CD8-positive, alpha-beta memory T cell (primary cell): Measurements from ENCODE around the gene STUM. TPM values are rescaled to one million over a fixed set of nuclear protein-coding genes. Genes with fewer than 3 reads are reported as not detected.
A peak's percentile ranks its signal among the peaks of the same experiment; 100 is the strongest.

Experiments
- CTCF ChIA-PET: fragments of 350-600 bp; sonication (Branson Sonifier 250); formaldehyde crosslinking; loops from one replicate; lab custom pipeline; 2021; ENCODE audit warnings: antibody characterized with exemption; lab: Charles Lee
- POLR2A ChIA-PET: fragments of 350-600 bp; sonication (Branson Sonifier 250); formaldehyde crosslinking; loops from one replicate; lab custom pipeline; 2021; ENCODE audit warnings: antibody characterized with exemption; lab: Charles Lee
- DNase-seq, 5 donors: peaks; one replicate each; pipeline versions ENCODE4 v3.0.0 to v3.0.0-alpha.2; 2020 to 2022; ENCODE audit warnings: mixed read lengths in 1 of 5
- H3K27ac ChIP-seq: one replicate; pipeline ENCODE4 v1.7.0; 2013; ENCODE audit warnings: low read depth, mild to moderate bottlenecking, low read length, moderate library complexity
- H3K27me3 ChIP-seq: 2 replicates; pipeline ENCODE4 v1.7.0; 2013; ENCODE audit warnings: low read length, mild to moderate bottlenecking; ENCODE audit not compliant: insufficient read depth, poor library complexity, severe bottlenecking
- H3K36me3 ChIP-seq: 2 replicates; pipeline ENCODE4 v1.7.0; 2013; ENCODE audit warnings: mild to moderate bottlenecking, low read length, moderate library complexity; ENCODE audit not compliant: insufficient read depth
- H3K4me1 ChIP-seq: 2 replicates; pipeline ENCODE4 v1.7.0; 2013; ENCODE audit warnings: mild to moderate bottlenecking, low read length, moderate library complexity; ENCODE audit not compliant: insufficient read depth
- H3K4me3 ChIP-seq: 2 replicates; pipeline ENCODE4 v1.7.0; 2013; ENCODE audit warnings: mild to moderate bottlenecking, low read length
- H3K9me3 ChIP-seq: 2 replicates; pipeline ENCODE4 v1.7.0; 2013; ENCODE audit warnings: mild to moderate bottlenecking, low read length
- H3K27ac Mint-ChIP-seq, 8 donors: one replicate each; pipeline ENCODE4 v1.8.0; 2020 to 2021; ENCODE audit warnings: mixed read lengths in 8 of 8, mild to moderate bottlenecking in 6 of 8, inconsistent platforms in 3 of 8, moderate library complexity in 3 of 8
- H3K27me3 Mint-ChIP-seq, 2 donors: one replicate each; pipeline ENCODE4 v1.8.0; 2020 to 2021; ENCODE audit warnings: mixed read lengths in 2 of 2, mild to moderate bottlenecking in 1 of 2, moderate library complexity in 1 of 2
- H3K36me3 Mint-ChIP-seq, 3 donors: one replicate each; pipeline ENCODE4 v1.8.0; 2020 to 2021; ENCODE audit warnings: mixed read lengths in 3 of 3, inconsistent platforms in 1 of 3, mild to moderate bottlenecking in 1 of 3
- H3K4me1 Mint-ChIP-seq, 3 donors: one replicate each; pipeline ENCODE4 v1.8.0; 2020 to 2021; ENCODE audit warnings: mixed read lengths in 3 of 3, inconsistent platforms in 1 of 3, mild to moderate bottlenecking in 1 of 3
- H3K4me3 Mint-ChIP-seq, 7 donors: one replicate each; pipeline ENCODE4 v1.8.0; 2020 to 2021; ENCODE audit warnings: mixed read lengths in 7 of 7, mild to moderate bottlenecking in 6 of 7, moderate library complexity in 4 of 7, inconsistent platforms in 2 of 7
- H3K9me3 Mint-ChIP-seq, 5 donors: one replicate each; pipeline ENCODE4 v1.8.0; 2020 to 2022; ENCODE audit warnings: mixed read lengths in 5 of 5, mild to moderate bottlenecking in 3 of 5, moderate library complexity in 2 of 5, inconsistent platforms in 1 of 5
- polyA plus RNA-seq: library from polyadenylated mRNA; unstranded; fragments of 300-500 nt; fragmentation: Illumina TruSeq; gene quantifications from one replicate; pipeline ENCODE4 v1.2.3, GENCODE V29; 2021
- total RNA-seq, 2 experiments: library from RNA; stranded (reverse); gene quantifications; one replicate each; pipeline ENCODE4 v1.2.3, GENCODE V29; 2021

The STUM gene
- total and polyA plus RNA-seq, 3 experiments from 2014 or later: 0.13 TPM; not detected in 2

- Mint-ChIP-seq H3K27ac (peak overlapping the region; percentile 3 to 90 (median 75)), H3K36me3 (peaks cover 4 to 89% (median 9%) of the 10 kb centered on the region in 3 donors), H3K4me3 (peak overlapping the region in 4 of 7 donors; percentile 0 to 60 (median 32)), H3K27me3 (no peaks in the 10 kb centered on the region), H3K9me3 (no peaks in the 10 kb centered on the region), H3K4me1 (peaks cover 42 to 61% (median 50%) of the 10 kb centered on the region in 3 donors)
- CTCF ChIA-PET: interaction anchor here (0.6 to 5.5 kb wide), 27 partner anchors 9 to 217 kb away, joined by 3 to 49 read pairs (median 4); no protein-coding TSS in a partner anchor
- POLR2A ChIA-PET: interaction anchor here (0.6 to 1.5 kb wide), 2 partner anchors 105 to 194 kb away, joined by 4 read pairs; partner anchors contain the start of gene ITPKB
- DNase-seq: peak; percentile 73 to 89 (median 79)
- H3K4me3 ChIP-seq: no peak overlapping the region
- H3K9me3 ChIP-seq: no peaks in the 10 kb centered on the region
- H3K36me3 ChIP-seq: peaks cover 31% of the 10 kb centered on the region
- H3K4me1 ChIP-seq: peaks cover 48% of the 10 kb centered on the region
- H3K27ac ChIP-seq: no peak overlapping the region
- no peaks in the 10 kb centered on the region for H3K27me3 ChIP-seq
These were observed 85.6 kb downstream of the STUM start for GRCh38 chr1:226634166-226634588.

DNA sequence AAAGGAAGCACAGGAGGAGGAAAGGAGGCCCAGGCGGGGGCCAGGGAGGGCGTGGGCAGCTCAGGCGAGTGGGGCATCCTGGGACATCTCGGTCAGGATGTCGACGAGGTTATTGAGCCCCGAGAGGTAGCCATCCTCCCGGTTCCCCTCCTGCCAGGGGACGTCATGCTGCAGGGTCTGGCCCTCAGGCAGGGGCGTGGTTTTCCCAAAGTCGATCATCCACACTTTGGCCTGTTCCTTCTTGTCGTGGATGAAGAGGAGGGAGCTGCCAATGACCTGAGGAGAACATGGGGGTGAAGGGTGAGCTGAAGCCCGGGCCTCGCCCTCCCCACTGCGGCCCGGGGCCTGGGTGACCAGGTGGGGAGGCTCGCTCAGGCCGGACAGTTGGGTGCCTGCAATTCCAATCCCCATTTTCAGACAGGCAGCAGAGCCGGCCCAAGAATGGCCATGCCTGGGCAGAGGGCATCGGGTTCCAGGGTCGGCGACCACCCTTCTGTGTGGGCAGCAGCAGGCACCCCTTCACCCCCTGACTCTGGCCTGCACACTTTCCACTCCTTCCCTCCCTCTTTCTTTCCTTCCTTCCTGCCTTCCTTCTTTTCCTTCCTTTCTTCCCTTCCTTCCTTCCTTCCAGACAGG lies 86.2 kb downstream of the STUM start:
- peaks cover 42 to 61% (median 50%) of the 10 kb centered on the region in 3 donors for H3K4me1 Mint-ChIP-seq
- no peaks in the 10 kb centered on the region for H3K27me3 ChIP-seq
- H3K4me1 ChIP-seq: peaks cover 48% of the 10 kb centered on the region
- H3K36me3 ChIP-seq: peaks cover 31% of the 10 kb centered on the region
- H3K27ac ChIP-seq: no peak overlapping the region
- H3K9me3 ChIP-seq: no peaks in the 10 kb centered on the region
- peak in 1 of 5 donors; percentile 48 for DNase-seq
- peak overlapping the region in 7 of 8 donors; percentile 80 to 95 (median 91) for H3K27ac Mint-ChIP-seq
- no peaks in the 10 kb centered on the region for H3K9me3 Mint-ChIP-seq
- H3K4me3 ChIP-seq: peak overlapping the region; percentile 8
- peaks cover 4 to 90% (median 9%) of the 10 kb centered on the region in 3 donors for H3K36me3 Mint-ChIP-seq
- no peaks in the 10 kb centered on the region for H3K27me3 Mint-ChIP-seq
- POLR2A ChIA-PET: interaction anchor here (1.5 kb wide), 1 partner anchor 98 kb away, joined by 3 read pairs; no protein-coding TSS in a partner anchor
- peak overlapping the region in 5 of 7 donors; percentile 24 to 80 (median 73) for H3K4me3 Mint-ChIP-seq
- CTCF ChIA-PET: interaction anchor here (0.5 to 5.5 kb wide), 24 partner anchors 8 to 217 kb away, joined by 3 to 49 read pairs (median 4); no protein-coding TSS in a partner anchor

DNA sequence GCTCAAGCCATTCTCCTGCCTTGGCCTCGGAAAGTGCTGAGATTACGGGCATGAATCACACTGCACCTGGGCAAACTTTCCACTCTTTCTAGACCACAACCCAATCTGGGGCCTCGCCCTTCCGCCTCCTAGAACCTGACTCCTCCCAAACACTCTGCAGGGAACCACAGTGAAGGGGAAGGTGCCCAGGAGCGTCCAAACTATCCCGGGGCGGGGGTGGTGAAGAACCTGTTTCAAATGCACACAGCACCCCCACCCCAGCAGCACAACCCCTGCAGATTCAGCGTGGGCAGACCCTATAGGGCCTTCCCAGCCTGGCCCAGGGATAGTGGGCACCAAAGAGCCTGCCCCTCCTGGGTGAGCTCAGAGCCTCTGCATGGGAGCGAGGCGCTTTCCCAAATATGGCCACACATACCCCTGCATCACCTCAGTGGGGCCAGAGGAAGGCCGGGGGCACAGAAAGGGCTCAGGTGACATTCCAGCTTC lies 86.9 kb downstream of the STUM start:
- no peak overlapping the region for H3K27ac ChIP-seq

GRCh38 chr1:226636847-226637096 lies 88.2 kb downstream of the STUM start:
- no peaks in the 10 kb centered on the region for H3K27me3 ChIP-seq
- no peaks in the 10 kb centered on the region for H3K9me3 Mint-ChIP-seq
- no peak overlapping the region for H3K27ac ChIP-seq
- H3K4me1 Mint-ChIP-seq: peaks cover 43 to 64% (median 50%) of the 10 kb centered on the region in 3 donors
- H3K4me1 ChIP-seq: peaks cover 48% of the 10 kb centered on the region
- no peak for DNase-seq
- H3K36me3 Mint-ChIP-seq: peaks cover 4 to 90% (median 6%) of the 10 kb centered on the region in 3 donors
- H3K4me3 ChIP-seq: no peak overlapping the region
- H3K36me3 ChIP-seq: peaks cover 51% of the 10 kb centered on the region
- H3K27ac Mint-ChIP-seq: peak overlapping the region in 7 of 8 donors; percentile 7 to 89 (median 63)
- ChIA-PET CTCF (interaction anchor here (1.2 to 4.7 kb wide), 6 partner anchors 10 to 192 kb away, joined by 3 to 37 read pairs (median 3); no protein-coding TSS in a partner anchor), POLR2A (no interaction called here)
- peak overlapping the region in 3 of 7 donors; percentile 0 to 10 (median 1) for H3K4me3 Mint-ChIP-seq
- no peaks in the 10 kb centered on the region for H3K27me3 Mint-ChIP-seq
- H3K9me3 ChIP-seq: no peaks in the 10 kb centered on the region

More for the DNA sequence above, 86.9 kb downstream of the STUM start:
- peak in 2 of 5 donors; percentile 46 to 57 for DNase-seq
- Mint-ChIP-seq H3K27me3 (no peaks in the 10 kb centered on the region), H3K9me3 (no peaks in the 10 kb centered on the region), H3K36me3 (peaks cover 4 to 89% (median 8%) of the 10 kb centered on the region in 3 donors), H3K27ac (peak overlapping the region; percentile 63 to 95 (median 90)), H3K4me3 (peak overlapping the region in 6 of 7 donors; percentile 49 to 80 (median 74)), H3K4me1 (peaks cover 43 to 63% (median 50%) of the 10 kb centered on the region in 3 donors)
- Histone ChIP-seq H3K4me3 (peak overlapping the region; percentile 8), H3K4me1 (peaks cover 48% of the 10 kb centered on the region), H3K36me3 (peaks cover 39% of the 10 kb centered on the region), H3K9me3 (no peaks in the 10 kb centered on the region), H3K27me3 (no peaks in the 10 kb centered on the region)
- CTCF ChIA-PET: interaction anchor here (1.0 to 5.5 kb wide), 16 partner anchors 7 to 194 kb away, joined by 3 to 49 read pairs (median 4); no protein-coding TSS in a partner anchor
- POLR2A ChIA-PET: interaction anchor here (0.6 to 1.5 kb wide), 2 partner anchors 42 to 97 kb away, joined by 3 read pairs; no protein-coding TSS in a partner anchor

- Mint-ChIP-seq H3K27me3 (no peaks in the 10 kb centered on the region), H3K27ac (peak overlapping the region in 6 of 8 donors; percentile 23 to 89 (median 56)), H3K36me3 (peaks cover 2 to 91% (median 4%) of the 10 kb centered on the region in 3 donors), H3K4me1 (peaks cover 42 to 63% (median 48%) of the 10 kb centered on the region in 3 donors), H3K4me3 (peak overlapping the region in 3 of 7 donors; percentile 1 to 29 (median 10)), H3K9me3 (no peaks in the 10 kb centered on the region)
- CTCF ChIA-PET: interaction anchor here (1.2 to 4.7 kb wide), 7 partner anchors 11 to 192 kb away, joined by 3 to 37 read pairs (median 3); no protein-coding TSS in a partner anchor
- Histone ChIP-seq H3K27ac (no peak overlapping the region), H3K36me3 (peaks cover 50% of the 10 kb centered on the region), H3K27me3 (no peaks in the 10 kb centered on the region), H3K9me3 (no peaks in the 10 kb centered on the region), H3K4me3 (no peak overlapping the region), H3K4me1 (peaks cover 49% of the 10 kb centered on the region)
- POLR2A ChIA-PET: interaction anchor here (0.9 kb wide), 1 partner anchor 163 kb away, joined by 3 read pairs; no protein-coding TSS in a partner anchor
- DNase-seq: peak in 2 of 5 donors; percentile 2 to 45
These were observed 88.8 kb downstream of the STUM start for GRCh38 chr1:226637147-226637935.

DNA sequence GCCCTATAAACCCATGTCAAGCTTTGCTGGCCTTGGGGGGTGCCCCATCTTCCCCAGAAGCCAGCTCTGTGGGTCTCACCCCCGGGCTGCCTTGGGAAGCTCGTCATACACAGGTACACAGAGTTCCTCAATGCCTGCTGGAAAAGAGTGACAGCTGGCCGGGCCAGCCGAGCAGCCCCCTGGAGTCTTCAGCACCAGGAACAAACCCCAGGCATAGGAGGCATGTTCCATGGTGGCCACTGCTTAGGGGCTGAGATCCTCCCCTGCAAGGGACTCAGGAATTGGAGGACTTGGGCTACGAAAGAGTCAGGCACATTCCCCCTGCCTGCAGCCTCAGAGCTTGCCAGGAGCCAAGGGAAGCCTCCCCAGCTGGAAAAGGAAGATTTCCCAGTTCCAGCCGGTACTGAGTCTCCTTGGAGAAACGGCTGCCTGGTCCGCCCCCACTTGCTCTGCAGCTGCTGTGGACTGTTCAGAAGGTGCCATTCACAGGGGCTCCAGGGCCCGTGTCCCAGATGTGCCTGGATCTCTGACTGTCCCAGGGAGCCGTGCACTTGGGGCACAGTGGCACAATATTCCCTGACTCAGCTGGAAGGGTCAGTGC lies 89.5 kb downstream of the STUM start:
- peaks cover 48% of the 10 kb centered on the region for H3K36me3 ChIP-seq
- ChIA-PET CTCF (interaction anchor here (1.2 to 1.4 kb wide), 4 partner anchors 10 to 177 kb away, joined by 3 to 4 read pairs (median 3); no protein-coding TSS in a partner anchor), POLR2A (interaction anchor here (0.5 to 0.9 kb wide), 2 partner anchors 14 to 162 kb away, joined by 3 to 7 read pairs; no protein-coding TSS in a partner anchor)
- no peak overlapping the region for H3K4me3 Mint-ChIP-seq
- H3K9me3 Mint-ChIP-seq: no peaks in the 10 kb centered on the region
- H3K27ac Mint-ChIP-seq: peak overlapping the region in 5 of 8 donors; percentile 17 to 70 (median 47)
- H3K4me1 Mint-ChIP-seq: peaks cover 41 to 56% (median 42%) of the 10 kb centered on the region in 3 donors
- H3K36me3 Mint-ChIP-seq: peaks cover 1 to 90% (median 4%) of the 10 kb centered on the region in 3 donors
- no peaks in the 10 kb centered on the region for H3K27me3 Mint-ChIP-seq
- H3K27ac ChIP-seq: no peak overlapping the region
- H3K27me3 ChIP-seq: no peaks in the 10 kb centered on the region
- no peaks in the 10 kb centered on the region for H3K9me3 ChIP-seq
- DNase-seq: peak in 1 of 5 donors; percentile 39
- no peak overlapping the region for H3K4me3 ChIP-seq
- peaks cover 51% of the 10 kb centered on the region for H3K4me1 ChIP-seq

GRCh38 chr1:226638608-226639007 lies 90.0 kb downstream of the STUM start:
- Mint-ChIP-seq H3K27ac (peak overlapping the region in 5 of 8 donors; percentile 47 to 82 (median 56)), H3K4me3 (no peak overlapping the region), H3K27me3 (no peaks in the 10 kb centered on the region), H3K4me1 (peaks cover 41 to 51% (median 43%) of the 10 kb centered on the region in 3 donors), H3K36me3 (peaks cover 1 to 90% (median 4%) of the 10 kb centered on the region in 3 donors), H3K9me3 (no peaks in the 10 kb centered on the region)
- Histone ChIP-seq H3K27me3 (no peaks in the 10 kb centered on the region), H3K9me3 (no peaks in the 10 kb centered on the region), H3K4me3 (no peak overlapping the region), H3K4me1 (peaks cover 51% of the 10 kb centered on the region), H3K27ac (no peak overlapping the region), H3K36me3 (peaks cover 46% of the 10 kb centered on the region)
- DNase-seq: no peak
- ChIA-PET CTCF (interaction anchor here (0.5 to 1.4 kb wide), 6 partner anchors 9 to 177 kb away, joined by 3 to 4 read pairs (median 3); no protein-coding TSS in a partner anchor), POLR2A (interaction anchor here (0.5 to 0.6 kb wide), 2 partner anchors 14 to 26 kb away, joined by 3 to 7 read pairs; no protein-coding TSS in a partner anchor)
